ENCODE measurements around the gene RAB11A.

The RAB11A gene

DNA sequence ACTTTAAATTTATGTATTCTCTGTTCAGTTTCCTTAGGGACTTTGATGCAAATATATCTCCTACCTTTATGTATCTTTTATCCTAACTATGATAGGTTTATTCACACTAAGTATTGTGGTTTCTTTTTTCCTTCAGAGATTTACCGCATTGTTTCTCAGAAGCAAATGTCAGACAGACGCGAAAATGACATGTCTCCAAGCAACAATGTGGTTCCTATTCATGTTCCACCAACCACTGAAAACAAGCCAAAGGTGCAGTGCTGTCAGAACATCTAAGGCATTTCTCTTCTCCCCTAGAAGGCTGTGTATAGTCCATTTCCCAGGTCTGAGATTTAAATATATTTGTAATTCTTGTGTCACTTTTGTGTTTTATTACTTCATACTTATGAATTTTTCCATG lies 18.3 kb downstream of the RAB11A start:
- DNase-seq = no peak

DNA sequence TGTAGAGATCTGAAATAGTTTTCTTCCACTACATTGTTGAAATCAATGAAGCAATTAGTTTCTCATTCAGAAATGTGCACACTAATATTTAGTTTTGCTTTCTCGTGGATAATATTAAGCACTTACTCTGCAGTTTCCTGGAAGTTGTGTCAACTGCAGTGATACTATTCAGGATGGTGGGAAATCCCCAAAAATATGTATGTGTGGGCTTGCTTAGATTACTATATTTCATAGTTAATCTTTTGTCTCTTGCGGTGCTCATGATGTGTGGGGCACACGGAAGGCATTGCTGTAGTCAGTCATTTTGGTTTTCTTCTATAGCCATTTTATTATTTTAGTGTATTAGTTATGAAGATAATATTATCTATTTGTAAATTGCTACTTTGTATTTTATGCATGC lies 19.7 kb downstream of the RAB11A start:
- DNase-seq = no peak

DNA sequence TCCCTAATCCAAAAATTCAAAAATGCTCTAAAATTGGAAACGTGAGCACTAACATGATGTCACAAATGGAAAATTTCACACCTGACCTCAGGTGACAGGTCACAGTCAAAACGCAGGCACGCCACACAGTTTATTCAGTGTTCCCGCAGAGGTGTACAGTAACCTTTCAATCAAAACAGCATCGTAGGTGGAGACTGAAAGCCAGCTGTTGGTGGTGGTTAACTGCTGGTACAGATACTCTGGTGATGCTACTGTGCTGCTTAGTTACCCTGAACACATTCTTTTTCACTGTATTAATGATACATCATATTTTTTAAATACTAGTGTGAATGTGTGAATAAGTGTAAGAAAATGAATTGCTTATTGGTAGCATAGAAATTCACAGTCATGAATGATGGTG lies 23.8 kb downstream of the RAB11A start:
- no peak for DNase-seq

DNA sequence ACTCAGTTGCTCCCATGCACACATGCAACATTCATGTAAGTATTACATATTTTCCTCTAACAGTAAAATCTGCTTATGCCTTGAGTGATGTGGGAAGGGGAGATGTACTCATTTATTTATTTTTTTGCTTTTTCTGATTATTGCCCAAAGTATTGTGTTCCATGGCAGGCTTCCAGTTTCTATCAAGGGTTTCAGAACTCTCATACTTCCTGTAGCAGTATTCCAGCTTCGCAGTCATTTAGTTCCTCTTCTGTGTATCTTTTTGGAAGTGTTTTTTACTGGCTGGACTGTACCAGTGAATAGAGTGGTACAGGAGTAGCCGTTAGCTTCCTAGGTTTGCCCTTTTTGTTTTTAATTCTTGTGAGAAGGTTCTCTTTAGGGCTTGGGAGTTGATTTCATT lies 26.9 kb downstream of the RAB11A start:
- DNase-seq = no peak

DNA sequence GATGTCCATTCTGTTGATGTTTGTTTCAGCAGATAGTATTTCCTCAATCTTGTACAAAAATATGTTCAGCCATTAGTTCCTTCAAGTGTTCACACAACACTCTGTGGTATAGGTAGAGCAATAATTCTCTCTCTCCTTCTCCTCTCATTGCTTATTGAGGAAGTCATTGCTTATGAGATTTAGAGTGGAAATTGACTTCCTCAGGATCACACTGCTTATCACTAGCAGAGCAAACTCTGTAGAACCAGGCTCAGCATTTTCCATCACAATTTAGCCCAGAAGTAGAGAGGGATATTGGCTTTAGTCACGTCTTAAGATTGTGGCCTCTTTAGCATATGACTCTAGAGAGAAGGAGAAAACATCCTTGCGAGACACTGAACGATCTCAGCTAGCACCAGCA lies 31.2 kb downstream of the RAB11A start:
- DNase-seq = no peak

DNA sequence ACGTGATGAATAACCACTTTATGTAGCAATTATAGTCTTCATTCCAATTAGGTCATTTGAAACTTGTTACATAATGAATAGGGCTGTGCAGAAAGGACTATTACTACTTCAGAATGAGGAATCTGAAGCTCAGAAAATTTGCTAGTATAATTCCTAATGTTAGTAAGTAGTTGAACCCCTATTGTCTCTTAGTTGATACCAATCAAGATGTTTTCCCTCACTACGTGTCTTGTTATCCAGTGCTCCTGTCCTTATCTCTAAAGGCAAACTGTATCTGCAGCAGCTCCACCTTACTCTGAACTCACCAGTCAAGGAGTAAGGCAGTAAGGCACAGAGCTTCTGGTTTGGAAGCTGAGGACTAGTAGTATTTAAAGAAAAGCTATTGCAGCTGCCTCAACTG lies 32.0 kb downstream of the RAB11A start:
- DNase-seq = no peak

DNA sequence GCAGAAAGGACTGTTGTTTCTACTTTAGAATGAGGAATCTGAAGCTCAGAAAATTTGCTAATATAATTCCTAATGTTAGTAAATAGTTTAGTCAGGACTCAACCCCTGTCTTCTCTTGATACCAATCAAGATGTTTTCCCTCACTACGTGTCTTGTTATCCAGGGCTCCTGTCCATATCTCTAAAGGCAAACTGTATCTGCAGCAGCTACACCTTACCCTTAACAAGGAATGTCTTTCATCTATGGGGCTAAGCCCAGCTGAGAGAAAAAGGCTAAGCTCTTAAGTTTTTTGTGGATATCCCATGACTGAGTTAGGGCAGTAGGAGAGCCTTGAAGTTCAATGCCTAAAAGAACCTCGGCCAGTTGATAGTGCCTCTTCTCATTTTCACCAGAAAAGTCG lies 32.5 kb downstream of the RAB11A start:
- DNase-seq = no peak

DNA sequence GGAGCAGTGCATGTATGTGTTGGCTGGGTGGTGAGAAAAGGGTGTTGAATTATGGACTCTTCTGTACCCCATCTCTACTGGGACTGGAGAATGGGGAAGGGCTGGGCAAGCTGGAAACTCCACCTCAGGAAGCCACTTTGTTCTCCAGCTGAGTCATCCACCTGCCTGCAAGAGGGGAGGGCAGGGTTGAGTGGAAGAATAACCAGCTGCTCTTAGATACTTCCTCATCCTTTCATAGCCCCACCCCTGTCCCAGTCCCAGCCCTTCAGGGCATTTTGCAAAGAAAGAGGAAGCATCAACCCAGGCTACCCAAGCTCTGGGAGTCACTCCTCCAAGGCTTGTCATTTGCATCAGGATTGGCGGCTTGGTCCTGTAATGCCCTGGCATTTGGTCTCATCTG lies 33.1 kb downstream of the RAB11A start:
- no peak for DNase-seq

DNA sequence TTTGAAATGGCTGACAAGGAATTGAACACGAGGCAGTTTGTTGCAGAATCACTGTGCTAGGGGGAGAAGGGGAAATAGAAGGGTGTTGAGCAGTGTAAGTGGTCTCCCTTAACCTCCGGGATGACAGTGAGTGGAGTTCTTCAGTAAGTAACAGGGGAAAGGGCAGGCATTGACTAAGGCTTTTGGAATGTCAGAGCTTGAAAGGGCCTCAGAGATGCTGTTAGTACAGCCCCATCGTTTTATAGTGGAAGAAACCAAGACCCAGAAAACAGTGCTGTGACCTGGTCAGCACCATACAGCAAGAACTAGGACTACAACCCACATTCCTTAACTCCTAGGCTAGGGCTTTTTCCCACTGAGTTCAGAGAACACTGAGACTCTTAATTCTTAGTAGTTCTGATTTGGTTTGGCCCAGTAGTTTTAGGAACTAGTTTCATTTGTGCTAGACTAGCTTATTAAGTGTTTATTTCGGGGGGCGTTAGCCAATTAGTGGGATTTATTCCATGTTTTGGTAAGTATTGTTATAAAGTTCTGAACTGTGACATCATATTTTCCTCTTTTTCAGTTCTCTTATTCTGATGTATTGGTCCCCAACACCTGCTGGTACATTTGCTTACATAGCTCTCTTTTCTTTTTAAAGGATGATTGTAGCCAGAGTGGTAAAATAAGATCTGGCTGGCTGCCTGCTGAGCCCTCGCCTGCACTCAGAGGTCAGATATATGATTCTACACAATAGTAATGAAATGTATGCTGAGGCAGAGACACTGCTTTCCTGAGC lies 34.2 kb downstream of the RAB11A start:
- no peak for DNase-seq

DNA sequence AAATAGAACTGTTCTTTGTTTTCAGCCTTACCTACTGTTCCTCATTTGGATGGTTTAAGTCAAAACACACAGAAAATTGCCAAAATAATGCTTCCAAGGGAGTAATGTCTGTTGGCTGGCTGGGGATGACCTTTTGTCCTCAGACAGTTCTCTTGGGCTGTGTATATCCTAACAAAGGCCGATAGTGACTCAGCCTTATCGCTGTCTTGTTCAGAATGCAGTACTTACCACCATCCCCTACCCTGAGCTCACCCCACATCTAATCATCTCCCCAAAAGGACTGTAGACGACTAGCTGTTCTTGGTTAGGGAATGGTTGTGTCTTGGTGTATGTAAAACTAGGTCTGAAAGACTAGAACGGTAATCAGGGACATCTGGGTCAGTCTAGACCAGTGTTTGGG lies 35.0 kb downstream of the RAB11A start:
- no peak for DNase-seq

DNA sequence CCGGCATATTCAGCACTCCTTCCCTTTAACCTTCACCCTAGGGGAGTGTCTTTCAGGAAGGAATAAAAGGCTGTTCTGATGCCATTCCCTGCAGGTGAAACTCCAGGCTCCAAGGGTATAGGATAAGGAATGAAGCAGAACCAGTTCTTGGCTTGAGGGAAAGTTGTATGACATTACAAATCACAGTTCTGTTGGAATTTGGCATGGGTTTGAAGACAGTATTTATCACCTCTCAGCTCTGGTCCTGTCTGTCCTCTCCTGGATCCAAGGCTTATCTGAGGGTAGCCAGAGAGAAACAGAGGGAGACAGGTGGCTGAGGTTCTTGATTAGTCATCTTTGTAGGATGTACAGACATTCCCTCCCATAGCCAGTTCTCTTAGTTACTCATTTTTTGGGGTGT lies 37.1 kb downstream of the RAB11A start:
- no peak for DNase-seq

DNA sequence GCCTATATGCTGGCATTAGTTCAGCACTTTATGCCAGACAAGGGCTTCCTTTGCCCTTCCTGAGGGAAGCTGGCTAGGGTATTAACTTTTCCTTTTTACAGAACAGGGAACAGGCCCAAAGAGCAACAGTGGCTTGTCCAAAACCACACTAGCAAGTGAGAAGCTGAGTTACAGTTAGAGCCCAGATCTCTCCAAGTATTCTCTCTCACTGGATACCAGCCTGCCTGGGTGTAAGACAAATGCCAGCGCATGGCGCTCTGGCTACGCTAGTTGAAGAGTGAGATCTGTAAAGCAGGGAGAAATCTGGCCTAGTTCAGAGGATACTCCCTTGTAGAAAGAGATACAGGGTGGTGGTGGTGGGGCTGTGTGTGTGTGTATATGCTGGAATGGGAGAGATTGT lies 38.4 kb downstream of the RAB11A start:
- DNase-seq = no peak

DNA sequence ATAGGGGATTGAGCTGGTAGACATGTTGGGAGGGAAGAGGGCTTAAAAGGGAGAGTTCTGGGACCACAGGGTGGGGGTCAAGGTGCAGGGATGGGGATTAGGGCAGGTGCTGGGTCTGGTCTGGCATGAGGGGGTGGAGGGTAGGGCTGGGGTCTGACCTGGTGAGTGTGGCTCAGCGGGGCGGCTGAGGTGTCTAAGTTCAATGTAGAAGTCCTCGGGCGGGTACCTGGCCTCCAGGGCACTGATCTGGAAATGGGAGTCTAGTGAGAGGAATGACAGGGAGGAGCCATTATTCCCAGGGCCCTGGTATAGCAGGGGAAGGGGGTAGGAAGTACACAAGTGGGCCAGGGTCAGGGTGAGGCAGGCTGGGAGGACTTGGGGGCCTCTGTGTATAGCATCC lies 39.6 kb downstream of the RAB11A start:
- no peak for DNase-seq

DNA sequence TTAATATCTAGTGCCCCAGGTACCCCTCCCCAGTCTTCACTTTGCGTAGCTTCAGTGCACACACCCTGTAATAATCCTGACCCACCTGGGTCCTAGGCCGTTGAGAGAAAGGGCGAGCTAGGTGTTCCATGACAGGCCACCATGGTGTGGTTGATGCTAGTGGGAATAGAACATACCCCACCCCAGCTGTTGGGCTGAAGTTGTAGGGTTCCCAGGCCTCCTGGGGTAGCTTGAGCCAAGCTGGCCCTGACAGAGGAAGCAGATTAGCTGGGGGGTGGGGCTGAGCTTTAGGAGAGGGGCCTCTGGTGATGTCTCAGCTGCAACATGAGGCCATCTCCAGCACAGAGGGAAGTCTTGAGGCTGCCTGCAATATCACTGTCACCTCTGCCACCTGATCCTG lies 40.5 kb downstream of the RAB11A start:
- DNase-seq = no peak

DNA sequence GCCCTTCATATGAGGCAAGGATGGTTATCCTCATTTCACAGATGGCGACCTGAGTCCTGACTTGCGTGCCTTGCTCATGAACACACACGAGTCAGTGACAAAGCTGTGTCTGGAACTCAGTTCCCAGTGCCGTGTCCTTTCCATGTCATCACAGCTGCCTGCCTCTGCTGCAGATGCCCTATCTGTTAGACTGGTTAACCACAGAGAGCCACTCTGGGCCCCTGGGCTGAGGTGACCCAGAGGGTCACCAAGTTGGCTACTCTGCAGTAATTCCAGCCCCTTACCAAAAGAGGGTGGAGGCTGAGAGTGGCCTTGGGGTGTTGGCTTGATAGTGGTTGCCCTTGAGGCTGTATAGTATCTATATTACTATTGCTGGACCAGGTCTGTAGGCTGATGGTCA lies 41.0 kb downstream of the RAB11A start:
- no peak for DNase-seq

DNA sequence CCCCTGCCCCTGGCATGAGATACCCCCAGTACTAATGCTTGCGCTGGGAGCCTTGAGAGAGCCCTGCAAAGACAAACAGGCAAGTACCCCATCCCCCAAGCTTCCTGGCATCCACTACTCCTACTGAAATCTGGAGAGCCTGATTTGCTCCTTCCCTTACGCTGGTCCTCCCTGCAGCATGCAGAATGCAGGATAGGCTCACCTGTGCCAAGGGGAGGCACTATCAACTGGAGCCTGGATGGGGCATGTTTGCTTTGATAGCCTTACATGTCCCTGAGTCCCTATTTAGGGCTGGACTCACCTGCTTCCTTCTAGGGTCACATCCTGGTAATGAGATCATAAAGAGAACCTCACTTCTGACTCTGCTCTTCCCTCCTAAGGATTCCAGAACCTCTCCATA lies 42.9 kb downstream of the RAB11A start:
- no peak for DNase-seq

DNA sequence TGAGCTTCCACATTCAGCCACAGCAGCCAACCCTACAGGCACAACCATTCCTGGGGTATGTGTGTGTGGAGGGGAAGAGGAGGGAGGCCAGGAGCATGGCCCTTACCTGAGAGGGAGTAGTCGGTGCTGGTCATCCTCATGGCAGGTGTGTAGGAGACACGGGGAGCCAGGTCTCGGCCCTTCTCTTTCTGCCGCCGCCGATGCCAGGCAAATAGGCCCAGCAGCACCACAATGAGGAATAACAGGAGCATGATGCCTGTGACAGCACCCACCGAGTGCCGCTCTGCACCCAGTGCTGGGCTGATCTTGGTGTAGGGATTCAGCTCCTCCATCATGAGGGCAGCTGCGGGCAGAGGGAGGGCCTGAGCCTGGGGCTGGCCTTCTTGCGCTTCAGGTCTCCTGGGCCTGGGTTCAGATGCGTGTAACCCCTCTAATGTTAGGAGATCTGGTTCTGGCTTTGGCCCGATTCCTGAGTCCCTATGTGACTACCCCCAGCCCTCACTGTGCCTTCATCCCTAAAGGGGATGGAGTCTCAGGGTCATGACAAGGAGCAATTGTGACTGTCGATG lies 44.4 kb downstream of the RAB11A start:
- no peak for DNase-seq

DNA sequence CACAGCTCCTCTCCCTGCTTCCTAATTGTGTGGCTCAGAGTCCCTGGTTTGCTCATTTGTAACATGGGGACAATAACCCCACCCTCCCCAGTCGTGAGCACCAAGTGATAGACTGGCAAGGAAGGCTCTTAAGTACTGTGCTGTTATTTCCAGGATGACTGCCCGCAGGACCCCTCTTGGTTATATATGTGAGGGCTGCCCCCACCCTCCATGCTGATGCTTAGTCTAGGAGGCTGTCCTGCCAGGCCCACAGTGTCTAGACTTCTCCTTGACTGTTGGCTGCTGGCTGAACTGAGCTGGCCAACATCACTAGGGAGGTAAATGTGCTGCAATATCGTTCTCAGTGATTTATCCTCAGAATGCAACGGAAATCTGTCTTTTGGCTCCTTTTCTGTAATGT lies 45.1 kb downstream of the RAB11A start:
- DNase-seq = no peak

DNA sequence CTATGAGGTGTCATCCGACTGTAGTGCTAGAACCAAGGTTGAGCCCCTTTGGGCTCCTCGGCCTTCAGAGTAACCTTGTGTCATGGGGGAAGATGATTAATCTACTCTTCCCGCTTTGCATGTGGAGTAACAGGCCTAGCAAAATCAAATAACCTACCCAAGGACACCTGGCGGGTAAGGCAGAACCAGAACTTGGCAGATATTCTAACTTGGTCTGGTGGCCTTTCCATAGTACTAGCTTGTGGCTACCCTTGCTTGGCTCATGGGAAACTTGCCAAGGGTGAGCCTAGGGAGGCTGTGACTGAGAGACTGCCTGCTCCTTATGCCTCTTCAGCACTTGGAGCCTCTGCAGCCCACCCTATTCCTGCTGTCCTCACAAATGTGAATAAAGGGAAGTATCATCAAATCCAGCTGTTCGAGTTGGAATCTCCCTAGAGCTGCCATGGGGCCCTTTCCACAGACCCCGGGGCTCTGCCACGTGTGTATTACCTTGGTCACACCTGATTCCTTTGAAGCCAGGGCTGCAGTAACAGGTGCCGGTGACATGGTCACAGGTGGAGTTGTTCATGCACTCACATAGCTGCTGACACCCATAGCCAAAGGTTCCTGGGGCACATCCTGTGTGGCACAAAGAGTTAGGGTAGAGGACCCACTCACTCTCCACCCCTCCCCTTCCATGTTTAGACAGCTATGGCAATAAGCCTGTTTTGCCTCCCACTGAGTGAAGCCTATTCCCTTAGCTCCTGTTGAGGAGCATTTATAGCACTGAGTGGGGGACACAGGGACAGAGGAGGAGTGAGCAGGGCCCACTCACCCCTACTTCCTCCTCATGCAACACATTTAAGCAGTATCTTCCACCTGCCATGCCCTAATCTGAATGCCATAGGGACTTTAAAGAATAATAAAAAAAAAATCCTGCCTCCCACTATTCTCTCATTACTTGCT lies 46.0 kb downstream of the RAB11A start:
- DNase-seq = no peak

DNA sequence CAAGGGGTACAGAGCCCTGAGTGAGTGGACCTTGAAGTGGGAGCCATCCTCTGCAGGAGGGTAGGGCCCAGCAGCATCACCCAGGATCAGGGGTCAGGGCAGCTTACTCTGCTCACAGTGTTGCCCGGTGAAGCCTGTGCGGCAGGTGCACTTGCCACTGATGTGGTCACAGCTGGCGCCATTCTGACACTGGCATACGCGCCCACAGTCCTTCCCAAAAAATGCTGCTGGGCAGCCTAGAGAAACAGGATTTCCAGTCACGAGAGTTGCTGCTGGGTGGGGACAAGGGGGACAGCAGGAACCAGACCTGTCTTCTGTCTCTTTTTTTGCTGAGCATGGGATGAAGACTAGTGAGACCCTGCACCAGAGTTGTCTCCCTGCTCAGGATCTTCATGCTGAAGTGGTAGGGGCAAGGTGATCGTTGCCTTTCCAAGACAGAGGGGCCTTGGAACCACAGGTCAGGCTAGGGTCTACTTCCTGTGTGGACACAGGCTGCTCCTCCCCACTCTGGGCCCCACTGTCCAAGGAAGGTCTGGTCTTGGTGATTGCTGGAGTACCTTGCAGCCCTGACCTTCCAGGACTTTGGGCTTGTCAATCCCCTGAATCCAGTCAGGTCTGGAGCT lies 46.9 kb downstream of the RAB11A start:
- no peak for DNase-seq

DNA sequence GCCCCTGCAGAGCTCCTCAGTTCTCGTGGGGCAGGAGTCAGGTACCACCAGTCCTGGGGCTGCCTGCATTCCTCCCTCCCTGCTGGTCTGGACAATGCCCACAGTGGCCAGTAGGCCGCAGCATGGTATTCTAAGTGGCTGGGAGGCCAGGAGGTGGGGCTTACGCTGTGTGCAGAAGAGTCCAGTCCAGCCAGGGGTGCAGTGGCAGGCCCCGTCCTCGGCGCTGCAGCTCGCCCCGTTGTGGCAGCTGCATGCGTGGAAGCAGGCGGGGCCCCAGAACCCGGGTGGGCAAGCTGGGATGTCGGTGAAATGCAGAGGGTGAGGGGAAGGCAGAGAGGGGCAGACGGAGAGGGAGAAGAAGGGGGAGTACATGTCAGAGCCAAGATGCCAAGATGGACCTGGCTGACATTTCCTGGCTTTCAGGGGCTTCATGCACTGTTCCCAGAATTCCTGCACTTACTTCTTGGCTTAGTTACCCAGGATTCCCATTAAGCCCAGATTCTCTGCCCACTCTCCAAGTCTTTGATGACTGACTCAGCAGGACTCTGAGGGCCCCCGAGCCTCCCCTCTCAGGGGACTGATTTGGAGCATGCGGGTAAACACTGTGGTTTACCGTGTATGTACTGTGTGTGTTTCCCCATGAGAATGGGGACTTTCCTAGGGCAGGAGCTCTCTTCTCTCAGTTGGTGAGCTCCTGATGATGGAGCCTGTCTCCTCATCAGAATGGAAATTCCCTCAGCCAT lies 47.5 kb downstream of the RAB11A start:
- no peak for DNase-seq

DNA sequence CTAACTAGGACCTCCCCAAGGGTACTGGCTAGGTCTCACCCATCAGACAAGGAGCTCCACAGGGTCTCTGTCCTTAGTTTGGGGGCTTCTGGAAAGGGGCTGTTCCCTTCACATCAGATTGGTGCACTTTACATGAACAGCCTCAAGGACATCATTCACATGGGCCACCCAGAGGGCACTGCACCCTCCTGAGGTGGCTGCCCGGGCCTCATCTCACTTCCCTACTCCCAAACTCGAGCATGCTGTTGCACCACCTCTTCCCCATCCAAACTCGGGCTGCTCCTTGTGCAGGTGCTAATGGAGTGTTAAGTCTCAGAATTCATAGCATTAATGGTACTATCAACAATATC lies 48.1 kb downstream of the RAB11A start:
- DNase-seq = no peak

DNA sequence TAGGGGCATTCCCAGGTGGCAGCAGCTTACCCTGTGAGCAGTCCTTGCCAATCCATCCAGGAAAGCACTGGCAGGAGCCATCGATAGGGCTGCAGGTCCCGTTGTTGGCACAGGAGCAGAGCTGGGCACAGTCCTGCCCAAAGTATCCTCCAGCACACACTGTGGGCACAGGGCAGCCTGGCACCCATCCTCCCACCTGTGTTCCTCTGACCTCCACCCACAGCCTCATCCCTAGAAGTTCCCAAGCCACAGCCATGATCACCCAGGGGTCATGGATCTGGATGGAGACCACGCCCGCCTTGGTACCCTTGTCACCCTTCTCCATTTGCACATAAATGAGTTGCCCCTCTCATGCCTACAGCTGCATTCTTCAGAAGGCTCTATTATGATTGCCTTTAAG lies 48.6 kb downstream of the RAB11A start:
- no peak for DNase-seq

Data from NCI-H2029 treated with DMSO at 0.1 percent for 48 hours (cell line).